GM21529 (cell line): ENCODE data around the gene GTF2A1L.
"Not testable (repeated sequence)": the region's sequence is repeated elsewhere in the genome, so short reads cannot be mapped to it uniquely, and the experiment has no call there.

Experiments
- ATAC-seq: cut with Tn5 transposase; IDR thresholded peaks from one replicate; pipeline ENCODE4 v1.9.1; 2021; ENCODE audit not compliant: unreplicated experiment

The GTF2A1L gene

GRCh38 chr2:48607307-48608014 is 10.2 kb upstream of the GTF2A1L start:
- no peak for ATAC-seq

DNA sequence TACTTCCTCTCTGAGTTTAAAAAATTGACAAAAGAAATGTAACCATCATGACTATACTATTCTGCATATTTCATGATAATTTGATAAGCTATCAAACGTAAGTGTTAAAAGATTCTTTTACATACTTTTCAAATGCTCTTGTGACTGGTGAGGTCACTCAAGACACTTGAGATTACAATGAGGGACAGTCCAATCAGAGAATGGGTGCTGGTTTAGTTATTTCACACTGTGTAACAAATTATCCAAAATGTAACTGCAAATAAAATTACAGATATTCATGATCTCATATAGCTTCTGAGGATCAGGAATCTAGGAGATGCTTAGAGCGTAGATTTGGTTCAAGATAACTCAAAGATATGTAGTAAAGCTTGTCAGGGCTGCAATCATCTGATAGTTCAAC is 4.4 kb upstream of the GTF2A1L start:
- no peak for ATAC-seq

DNA sequence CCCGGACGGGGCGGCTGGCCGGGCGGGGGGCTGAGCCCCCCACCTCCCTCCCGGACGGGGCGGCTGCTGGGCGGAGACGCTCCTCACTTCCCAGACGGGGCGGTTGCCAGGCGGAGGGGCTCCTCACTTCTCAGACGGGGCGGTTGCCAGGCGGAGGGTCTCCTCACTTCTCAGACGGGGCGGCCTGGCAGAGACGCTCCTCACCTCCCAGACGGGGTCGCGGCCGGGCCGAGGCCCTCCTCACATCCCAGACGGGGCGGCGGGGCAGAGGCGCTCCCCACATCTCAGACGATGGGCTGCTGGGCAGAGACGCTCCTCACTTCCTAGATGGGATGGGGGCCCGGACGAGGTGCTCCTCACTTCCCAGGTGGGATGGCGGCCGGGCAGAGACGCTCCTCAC is 3.1 kb upstream of the GTF2A1L start:
- not testable (repeated sequence) for ATAC-seq

GRCh38 chr2:48619526-48619925 is 1.9 kb downstream of the GTF2A1L start:
- no peak for ATAC-seq

DNA sequence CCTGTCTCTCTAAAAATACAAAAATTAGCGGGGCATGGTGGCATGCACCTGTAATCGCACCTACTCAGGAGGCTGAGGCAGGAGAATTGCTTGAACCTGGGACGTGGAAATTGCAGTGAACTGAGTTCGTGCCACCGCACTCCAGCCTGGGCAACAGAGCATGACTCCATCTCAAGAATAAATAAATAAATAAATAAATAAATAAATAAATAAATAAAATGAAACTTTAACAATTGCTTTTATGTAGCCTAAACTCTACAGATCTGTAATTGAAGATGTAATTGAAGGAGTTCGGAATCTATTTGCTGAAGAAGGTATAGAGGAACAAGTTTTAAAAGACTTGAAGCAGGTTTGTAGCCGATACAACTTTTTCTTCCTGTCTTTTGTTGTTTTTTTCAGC is 2.9 kb downstream of the GTF2A1L start:
- no peak for ATAC-seq

GRCh38 chr2:48622691-48623090 is 5.0 kb downstream of the GTF2A1L start:
- ATAC-seq = not testable (repeated sequence)

- ATAC-seq = no peak
Measured at GRCh38 chr2:48624696-48625095, 7.0 kb downstream of the GTF2A1L start.

DNA sequence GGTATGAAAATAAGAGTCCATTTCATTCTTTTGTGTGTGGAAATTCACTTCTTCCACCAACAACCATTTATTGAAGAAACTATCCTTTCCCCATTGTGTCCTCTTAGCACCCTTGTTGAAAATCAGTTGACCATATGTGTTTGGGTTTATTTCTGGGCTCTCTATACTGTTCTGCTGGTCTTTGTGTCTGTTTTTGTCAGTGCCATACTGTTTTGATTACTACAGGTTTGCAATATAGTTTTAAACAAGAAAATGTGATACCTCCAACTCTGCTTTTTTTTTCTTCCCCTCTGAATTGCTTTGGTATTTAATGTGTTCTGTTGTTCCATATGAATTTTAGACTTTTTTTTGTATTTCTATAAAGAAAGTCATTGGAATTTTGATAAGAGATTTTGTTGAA is 8.4 kb downstream of the GTF2A1L start:
- ATAC-seq = no peak

GRCh38 chr2:48633143-48633542 is 15.5 kb downstream of the GTF2A1L start:
- ATAC-seq = no peak

DNA sequence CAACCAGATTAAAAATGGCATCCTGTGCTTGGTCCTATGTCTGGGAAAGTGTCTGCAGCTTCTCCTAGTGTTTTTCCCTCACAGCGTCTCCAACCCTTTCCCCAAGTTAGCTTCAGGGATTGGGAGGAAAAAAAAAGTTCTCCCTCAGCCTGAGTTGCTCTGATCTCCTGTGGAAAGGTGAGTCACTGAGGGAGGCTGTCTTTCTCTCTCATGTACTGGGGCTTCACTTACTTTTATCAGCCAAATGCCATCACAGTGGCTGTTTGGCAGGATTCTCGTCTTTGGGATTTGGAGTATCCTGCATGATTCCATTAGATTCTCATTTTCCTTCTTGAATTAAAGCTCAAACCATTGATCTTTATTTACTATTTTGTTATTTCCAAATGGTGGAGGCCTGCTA is 18.1 kb downstream of the GTF2A1L start:
- no peak for ATAC-seq

GRCh38 chr2:48638261-48638660 is 20.6 kb downstream of the GTF2A1L start:
- no peak for ATAC-seq

GRCh38 chr2:48651158-48651790 is 33.6 kb downstream of the GTF2A1L start:
- ATAC-seq = no peak

DNA sequence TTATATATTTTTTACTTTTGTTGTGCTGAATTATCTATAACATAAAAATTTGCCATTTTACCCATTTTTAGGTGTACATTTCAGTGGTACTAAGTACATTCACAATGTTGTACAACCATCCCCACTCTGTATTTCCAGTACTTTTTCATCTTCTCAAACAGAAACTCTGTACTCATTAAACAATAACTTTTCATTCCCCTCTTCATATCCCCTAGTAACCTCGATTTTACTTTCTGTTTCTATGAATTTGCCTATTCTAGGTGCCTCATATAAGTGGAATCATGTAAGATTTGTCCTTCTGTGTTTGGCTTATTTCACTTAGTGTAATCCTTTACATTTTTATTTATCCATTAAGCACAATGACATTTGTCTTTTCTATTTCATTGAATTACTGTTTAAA is 51.3 kb downstream of the GTF2A1L start:
- no peak for ATAC-seq

DNA sequence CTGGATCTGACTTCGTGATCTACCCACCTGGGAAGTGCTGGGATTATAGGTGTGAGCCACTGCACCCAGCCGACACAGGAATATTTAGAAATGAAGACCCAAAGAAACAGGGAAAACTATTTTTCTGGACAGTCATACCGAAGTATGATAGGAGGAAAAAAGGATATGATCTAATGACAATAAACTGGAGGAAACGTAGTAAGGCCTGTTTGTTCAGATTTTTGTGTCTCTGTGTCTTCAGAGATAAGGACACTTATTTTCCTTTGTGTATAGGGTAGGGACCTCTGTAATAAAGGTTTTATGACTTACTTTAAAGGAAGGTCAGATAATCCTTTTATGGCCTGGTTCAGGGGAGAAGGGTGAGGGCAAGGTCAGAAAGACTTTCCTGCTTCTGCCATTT is 55.9 kb downstream of the GTF2A1L start:
- no peak for ATAC-seq

DNA sequence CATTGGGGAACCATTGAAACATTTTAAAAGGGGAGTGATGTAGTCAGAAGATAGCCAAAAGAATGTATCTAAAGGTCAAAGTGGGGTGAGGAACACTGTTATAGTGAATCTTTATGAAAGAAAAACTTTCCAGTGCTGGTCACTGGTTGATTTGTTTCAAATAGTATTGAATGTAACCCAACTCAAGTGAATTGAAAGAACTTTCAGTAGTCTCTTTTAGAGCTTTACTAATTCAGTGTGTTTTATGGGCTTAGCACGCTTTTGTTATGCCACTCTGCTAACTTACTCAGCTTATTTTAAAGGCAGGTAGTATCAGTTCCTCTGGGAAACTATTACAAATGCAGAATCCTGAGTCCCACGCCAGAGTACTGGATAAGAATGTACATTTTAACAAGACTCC is 57.3 kb downstream of the GTF2A1L start:
- ATAC-seq = peak; percentile 46

GRCh38 chr2:48677450-48677849 is 59.8 kb downstream of the GTF2A1L start:
- no peak for ATAC-seq

GRCh38 chr2:48685126-48685525 is 67.5 kb downstream of the GTF2A1L start:
- ATAC-seq = no peak

GRCh38 chr2:48691935-48692691 is 74.5 kb downstream of the GTF2A1L start:
- ATAC-seq = no peak

GRCh38 chr2:48693066-48693465 is 75.4 kb downstream of the GTF2A1L start:
- no peak for ATAC-seq

DNA sequence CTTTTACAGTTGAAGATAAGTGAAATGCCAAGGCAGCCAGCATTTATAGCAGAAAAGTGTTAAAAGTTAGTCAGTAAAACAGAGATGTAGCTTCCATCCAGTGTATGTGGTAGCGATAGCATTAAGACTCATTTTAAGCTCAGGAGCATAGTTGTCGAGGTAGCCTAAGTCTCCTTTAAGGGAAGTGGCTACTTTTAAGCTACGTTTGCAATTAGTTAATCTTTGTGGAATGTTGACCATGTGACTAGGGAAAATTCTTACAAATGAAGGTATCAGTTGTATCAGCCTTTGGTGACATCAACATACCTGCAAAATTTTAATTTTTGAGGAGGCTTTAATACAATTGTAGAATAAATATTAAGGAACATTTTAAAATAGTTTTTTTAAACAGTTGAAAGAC is 76.0 kb downstream of the GTF2A1L start:
- ATAC-seq = no peak

- no peak for ATAC-seq
Measured at GRCh38 chr2:48694149-48694548, 76.5 kb downstream of the GTF2A1L start.

DNA sequence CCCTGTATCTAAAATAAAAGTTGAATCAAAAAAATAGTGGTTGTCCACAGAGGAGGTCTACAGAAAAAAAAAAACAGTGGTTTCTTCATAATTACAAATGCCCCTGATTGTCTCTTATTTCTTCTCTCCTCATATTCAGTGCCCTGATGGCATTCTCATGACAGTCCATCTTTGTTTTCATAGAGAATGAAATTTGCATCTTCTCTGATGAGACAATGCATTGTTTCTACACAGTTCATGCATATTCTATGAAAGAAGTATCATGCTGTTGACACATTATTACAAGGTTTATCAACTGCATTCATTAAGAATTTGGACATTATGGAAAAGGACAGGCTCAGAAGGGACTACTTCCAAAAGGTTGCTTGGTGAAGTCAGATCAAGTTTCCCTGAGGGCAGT is 78.3 kb downstream of the GTF2A1L start:
- no peak for ATAC-seq
